ENCODE measurements around the gene FGG. TPM values are rescaled to one million over a fixed set of nuclear protein-coding genes. Genes with fewer than 3 reads are reported as not detected.

Gene FGG
- total and polyA plus RNA-seq, 2 donors (not counting 1 experiment from before 2014, with no cell fraction given), result not detected

DNA sequence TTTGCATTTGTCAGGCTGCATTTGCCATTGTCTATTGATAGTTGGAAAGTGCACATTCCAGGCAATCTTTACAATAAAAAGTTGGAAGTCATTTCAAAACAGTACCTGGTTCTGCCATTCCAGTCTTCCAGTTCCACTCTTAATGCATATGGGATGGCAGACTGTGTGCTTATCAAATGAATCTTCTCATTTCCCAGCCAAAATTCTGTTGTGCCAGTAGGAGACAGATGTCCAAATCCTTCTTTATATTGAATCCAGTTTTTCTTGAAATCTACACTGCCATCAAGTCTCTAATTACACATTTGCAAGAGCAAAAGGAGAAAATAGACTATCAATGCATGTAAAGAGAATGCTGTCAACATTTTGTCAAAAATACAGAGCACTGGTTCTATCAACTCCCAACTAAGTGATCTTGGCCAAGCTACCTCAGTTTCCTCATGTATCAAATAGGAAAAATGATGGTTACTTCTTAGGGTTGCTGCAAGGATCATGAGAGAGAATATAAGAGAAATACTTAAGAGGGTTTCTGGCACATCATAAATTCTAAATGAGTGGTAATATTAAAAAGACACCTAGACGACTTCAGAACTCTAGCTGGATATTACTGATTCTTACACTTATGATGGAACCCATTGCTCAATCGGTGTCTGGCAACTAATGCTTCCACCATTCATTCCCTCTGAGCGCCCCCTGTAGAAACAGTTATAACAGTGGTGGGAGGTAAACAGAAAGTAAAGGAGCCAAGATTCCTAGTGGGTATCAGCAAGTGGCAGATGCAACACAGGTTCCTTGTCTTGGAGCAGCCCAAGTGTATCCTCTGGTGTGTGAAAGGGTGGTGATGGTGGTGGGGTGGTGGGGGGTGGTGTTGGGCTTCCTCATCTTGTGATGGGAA is 3.8 kb downstream of the FGG start:
- H3K4me1 ChIP-seq (ENCODE audit: control insufficient read depth, extremely low read depth, insufficient read depth, low read length), result no peaks in the 10 kb centered on the region
- H3K4me2 ChIP-seq (ENCODE audit: extremely low read depth, insufficient read depth, low read length), result no peak overlapping the region
- no peaks in the 10 kb centered on the region for H4K20me1 ChIP-seq (ENCODE audit: control insufficient read depth, extremely low read depth, insufficient read depth, low read length)
- no peaks in the 10 kb centered on the region for H3K36me3 ChIP-seq (ENCODE audit: control insufficient read depth, insufficient read depth, low read length)
- TF ChIP-seq, protein P1, sequence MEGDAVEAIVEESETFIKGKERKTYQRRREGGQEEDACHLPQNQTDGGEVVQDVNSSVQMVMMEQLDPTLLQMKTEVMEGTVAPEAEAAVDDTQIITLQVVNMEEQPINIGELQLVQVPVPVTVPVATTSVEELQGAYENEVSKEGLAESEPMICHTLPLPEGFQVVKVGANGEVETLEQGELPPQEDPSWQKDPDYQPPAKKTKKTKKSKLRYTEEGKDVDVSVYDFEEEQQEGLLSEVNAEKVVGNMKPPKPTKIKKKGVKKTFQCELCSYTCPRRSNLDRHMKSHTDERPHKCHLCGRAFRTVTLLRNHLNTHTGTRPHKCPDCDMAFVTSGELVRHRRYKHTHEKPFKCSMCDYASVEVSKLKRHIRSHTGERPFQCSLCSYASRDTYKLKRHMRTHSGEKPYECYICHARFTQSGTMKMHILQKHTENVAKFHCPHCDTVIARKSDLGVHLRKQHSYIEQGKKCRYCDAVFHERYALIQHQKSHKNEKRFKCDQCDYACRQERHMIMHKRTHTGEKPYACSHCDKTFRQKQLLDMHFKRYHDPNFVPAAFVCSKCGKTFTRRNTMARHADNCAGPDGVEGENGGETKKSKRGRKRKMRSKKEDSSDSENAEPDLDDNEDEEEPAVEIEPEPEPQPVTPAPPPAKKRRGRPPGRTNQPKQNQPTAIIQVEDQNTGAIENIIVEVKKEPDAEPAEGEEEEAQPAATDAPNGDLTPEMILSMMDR (conservative IDR thresholded peaks at IDR 0.05 in 1 of 2, IDR thresholded peaks at IDR 0.05 in 1 of 2; ENCODE audit: low read depth in 1 of 2, low read length in 2 of 2), result no peak
- TF ChIP-seq EZH2 (IDR thresholded peaks at IDR 0.05; ENCODE audit: low read length, missing control alignments), result no peak
- no peaks in the 10 kb centered on the region for H3K79me2 ChIP-seq (ENCODE audit: control insufficient read depth, insufficient read depth, low read length)
- no peak for DNase-seq (ENCODE audit: low read depth in 2 of 2)
- H3K9ac ChIP-seq (ENCODE audit: insufficient read depth, low read length), result no peak overlapping the region
- H3K9me3 ChIP-seq (ENCODE audit: control insufficient read depth, insufficient read depth, low read depth, low read length), result no peaks in the 10 kb centered on the region
- H3K27ac ChIP-seq (ENCODE audit: insufficient read depth, low read length), result no peak overlapping the region
- no peak overlapping the region for H2AFZ ChIP-seq (ENCODE audit: low read length)
- no peaks in the 10 kb centered on the region for H3K27me3 ChIP-seq (ENCODE audit: control insufficient read depth, insufficient read depth, low read length)
- H3K4me3 ChIP-seq (replicated peaks in 1 of 4; ENCODE audit: control extremely low read depth in 1 of 4, insufficient read depth in 1 of 4, low read depth in 3 of 4, low read length in 4 of 4), result no peak overlapping the region

DNA sequence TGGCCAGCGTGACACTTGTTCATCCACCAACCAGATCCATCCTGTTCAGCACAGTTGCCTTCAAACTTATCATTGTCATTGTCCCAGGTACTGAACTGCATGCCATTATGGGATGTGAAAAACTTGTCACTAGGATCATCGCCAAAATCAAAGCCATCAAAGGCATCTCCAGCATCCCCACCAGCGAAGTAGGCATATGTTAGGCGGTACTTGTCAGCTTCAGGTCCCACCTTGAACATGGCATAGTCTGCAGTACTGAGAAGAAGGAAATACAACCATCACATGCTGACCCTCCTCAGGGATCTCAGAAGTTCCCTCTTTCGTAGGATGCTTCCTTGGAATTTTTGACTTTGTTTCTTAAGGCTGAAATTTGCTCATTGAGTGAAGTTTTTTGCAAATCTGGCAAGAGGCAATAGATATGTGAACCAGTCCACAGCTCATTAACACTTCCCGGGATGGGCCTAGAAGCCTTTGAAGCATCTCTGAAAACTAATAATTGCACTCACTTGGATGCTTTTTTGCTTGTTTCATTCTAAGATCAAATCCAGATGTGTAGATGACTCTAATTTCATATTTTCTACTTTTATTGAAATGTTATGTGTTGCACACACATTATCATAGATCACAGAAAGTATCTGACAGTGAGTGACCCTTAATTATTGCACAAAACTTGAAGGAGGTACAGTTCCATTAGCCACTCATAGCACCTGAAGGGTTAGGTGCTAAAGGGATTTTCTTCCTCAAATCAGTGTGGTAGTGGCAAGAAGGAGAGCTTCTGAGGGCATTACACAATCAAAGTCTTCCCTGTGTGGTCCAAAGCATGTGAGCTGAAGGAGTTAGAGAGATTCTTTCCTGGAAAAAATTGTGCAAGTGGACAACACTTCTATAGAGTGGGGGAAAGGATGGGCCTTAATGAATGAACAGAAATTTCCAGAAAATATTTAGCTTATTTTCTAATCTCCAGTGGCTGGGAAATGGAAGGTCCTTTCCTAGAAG is 5.4 kb downstream of the FGG start:
- Histone ChIP-seq H3K79me2 (ENCODE audit: control insufficient read depth, insufficient read depth, low read length) (no peaks in the 10 kb centered on the region), H3K9me3 (ENCODE audit: control insufficient read depth, insufficient read depth, low read depth, low read length) (no peaks in the 10 kb centered on the region), H3K4me1 (ENCODE audit: control insufficient read depth, extremely low read depth, insufficient read depth, low read length) (no peaks in the 10 kb centered on the region), H3K4me3 (replicated peaks in 1 of 4; ENCODE audit: control extremely low read depth in 1 of 4, insufficient read depth in 1 of 4, low read depth in 3 of 4, low read length in 4 of 4) (no peak overlapping the region), H3K36me3 (ENCODE audit: control insufficient read depth, insufficient read depth, low read length) (no peaks in the 10 kb centered on the region), H4K20me1 (ENCODE audit: control insufficient read depth, extremely low read depth, insufficient read depth, low read length) (no peaks in the 10 kb centered on the region), H3K27me3 (ENCODE audit: control insufficient read depth, insufficient read depth, low read length) (no peaks in the 10 kb centered on the region), H3K27ac (ENCODE audit: insufficient read depth, low read length) (no peak overlapping the region), H3K4me2 (ENCODE audit: extremely low read depth, insufficient read depth, low read length) (no peak overlapping the region), H3K9ac (ENCODE audit: insufficient read depth, low read length) (no peak overlapping the region), H2AFZ (ENCODE audit: low read length) (no peak overlapping the region)
- TF ChIP-seq, protein P1 (conservative IDR thresholded peaks at IDR 0.05 in 1 of 2, IDR thresholded peaks at IDR 0.05 in 1 of 2; ENCODE audit: low read depth in 1 of 2, low read length in 2 of 2), result no peak
- no peak for TF ChIP-seq EZH2 (IDR thresholded peaks at IDR 0.05; ENCODE audit: low read length, missing control alignments)
- DNase-seq (ENCODE audit: low read depth in 2 of 2), result no peak

DNA sequence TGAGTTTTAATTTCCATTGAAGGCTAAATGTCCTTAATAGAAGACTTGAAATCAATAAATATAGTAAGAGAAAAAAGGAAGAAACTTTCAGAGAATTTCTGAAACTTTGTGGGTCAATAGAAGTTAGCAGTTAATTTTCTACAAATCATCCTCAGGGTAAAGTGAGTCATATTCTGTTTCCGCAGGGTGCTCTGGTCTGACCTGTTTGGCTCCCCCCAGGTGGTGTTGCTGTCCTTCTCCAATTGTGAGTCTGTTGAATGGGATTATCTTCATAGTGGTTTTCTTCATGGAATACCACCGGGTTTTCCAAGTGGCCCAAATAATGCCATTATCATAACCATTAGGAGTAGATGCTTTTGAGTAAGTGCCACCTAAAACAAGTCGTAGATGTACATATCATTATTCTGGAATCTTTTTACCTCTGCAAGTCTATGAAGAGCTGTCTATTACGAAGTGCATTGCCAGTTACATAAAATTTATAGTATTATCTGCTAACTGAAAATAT is 7.7 kb downstream of the FGG start:
- TF ChIP-seq EZH2 (IDR thresholded peaks at IDR 0.05; ENCODE audit: low read length, missing control alignments), result no peak
- TF ChIP-seq, protein P1 (conservative IDR thresholded peaks at IDR 0.05 in 1 of 2, IDR thresholded peaks at IDR 0.05 in 1 of 2; ENCODE audit: low read depth in 1 of 2, low read length in 2 of 2), result no peak
- H4K20me1 ChIP-seq (ENCODE audit: control insufficient read depth, extremely low read depth, insufficient read depth, low read length), result no peaks in the 10 kb centered on the region
- no peak overlapping the region for H3K9ac ChIP-seq (ENCODE audit: insufficient read depth, low read length)
- H3K27ac ChIP-seq (ENCODE audit: insufficient read depth, low read length), result no peak overlapping the region
- no peaks in the 10 kb centered on the region for H3K27me3 ChIP-seq (ENCODE audit: control insufficient read depth, insufficient read depth, low read length)
- DNase-seq (ENCODE audit: low read depth in 2 of 2), result no peak
- no peaks in the 10 kb centered on the region for H3K4me1 ChIP-seq (ENCODE audit: control insufficient read depth, extremely low read depth, insufficient read depth, low read length)
- no peak overlapping the region for H2AFZ ChIP-seq (ENCODE audit: low read length)
- H3K4me3 ChIP-seq (replicated peaks in 1 of 4; ENCODE audit: control extremely low read depth in 1 of 4, insufficient read depth in 1 of 4, low read depth in 3 of 4, low read length in 4 of 4), result no peak overlapping the region
- no peak overlapping the region for H3K4me2 ChIP-seq (ENCODE audit: extremely low read depth, insufficient read depth, low read length)
- no peaks in the 10 kb centered on the region for H3K9me3 ChIP-seq (ENCODE audit: control insufficient read depth, insufficient read depth, low read depth, low read length)
- no peaks in the 10 kb centered on the region for H3K79me2 ChIP-seq (ENCODE audit: control insufficient read depth, insufficient read depth, low read length)
- H3K36me3 ChIP-seq (ENCODE audit: control insufficient read depth, insufficient read depth, low read length), result no peaks in the 10 kb centered on the region

All from fibroblast of lung (primary cell).